ENCODE measurements around the gene SOCS3.

DNA sequence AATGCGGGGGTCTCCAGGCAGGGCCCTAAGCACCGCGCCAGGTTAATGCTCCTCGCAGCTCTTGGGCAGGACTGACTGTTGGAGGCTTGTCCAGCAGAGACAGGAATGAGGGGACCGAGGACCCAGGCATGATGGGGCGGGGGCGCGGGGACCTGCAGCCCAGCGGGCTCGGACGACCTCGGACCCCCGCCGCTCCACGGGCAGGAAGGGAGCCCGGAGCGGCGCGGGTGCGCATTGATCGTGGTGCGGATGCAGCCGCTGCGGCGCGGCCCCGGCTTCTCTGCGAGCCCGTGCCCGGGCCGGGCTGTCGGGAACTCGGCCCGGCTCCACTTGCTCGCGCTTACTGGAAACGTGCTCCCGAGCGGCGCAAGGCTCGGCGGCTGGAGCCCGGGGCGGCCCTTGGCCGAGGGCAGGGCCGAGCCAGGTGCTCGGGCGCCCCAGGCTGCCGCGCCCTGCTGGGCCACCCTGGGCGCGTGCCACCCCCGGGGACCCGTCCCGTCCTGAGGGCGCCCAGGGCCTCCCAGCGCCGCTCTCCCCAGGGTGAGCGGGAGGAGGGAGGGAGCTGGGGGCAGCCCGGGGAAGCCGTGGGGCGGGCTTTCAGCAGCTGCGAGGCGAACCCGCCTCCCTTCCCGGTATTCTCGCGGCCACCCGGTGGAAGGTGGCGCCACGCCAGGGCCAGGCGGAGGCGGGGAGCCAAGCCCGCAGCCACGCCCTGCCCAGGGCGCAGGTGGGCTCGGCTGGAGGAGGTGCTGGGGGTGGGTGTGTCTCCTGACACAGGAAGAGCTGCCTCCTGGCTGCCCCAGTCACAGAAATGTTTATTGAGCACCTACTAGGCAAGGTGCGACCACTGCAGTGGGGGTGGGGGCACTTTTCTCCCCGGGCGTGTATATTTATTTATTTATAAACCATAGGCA, 45.9 kb downstream of the SOCS3 start:
- TF ChIP-seq, protein P1, sequence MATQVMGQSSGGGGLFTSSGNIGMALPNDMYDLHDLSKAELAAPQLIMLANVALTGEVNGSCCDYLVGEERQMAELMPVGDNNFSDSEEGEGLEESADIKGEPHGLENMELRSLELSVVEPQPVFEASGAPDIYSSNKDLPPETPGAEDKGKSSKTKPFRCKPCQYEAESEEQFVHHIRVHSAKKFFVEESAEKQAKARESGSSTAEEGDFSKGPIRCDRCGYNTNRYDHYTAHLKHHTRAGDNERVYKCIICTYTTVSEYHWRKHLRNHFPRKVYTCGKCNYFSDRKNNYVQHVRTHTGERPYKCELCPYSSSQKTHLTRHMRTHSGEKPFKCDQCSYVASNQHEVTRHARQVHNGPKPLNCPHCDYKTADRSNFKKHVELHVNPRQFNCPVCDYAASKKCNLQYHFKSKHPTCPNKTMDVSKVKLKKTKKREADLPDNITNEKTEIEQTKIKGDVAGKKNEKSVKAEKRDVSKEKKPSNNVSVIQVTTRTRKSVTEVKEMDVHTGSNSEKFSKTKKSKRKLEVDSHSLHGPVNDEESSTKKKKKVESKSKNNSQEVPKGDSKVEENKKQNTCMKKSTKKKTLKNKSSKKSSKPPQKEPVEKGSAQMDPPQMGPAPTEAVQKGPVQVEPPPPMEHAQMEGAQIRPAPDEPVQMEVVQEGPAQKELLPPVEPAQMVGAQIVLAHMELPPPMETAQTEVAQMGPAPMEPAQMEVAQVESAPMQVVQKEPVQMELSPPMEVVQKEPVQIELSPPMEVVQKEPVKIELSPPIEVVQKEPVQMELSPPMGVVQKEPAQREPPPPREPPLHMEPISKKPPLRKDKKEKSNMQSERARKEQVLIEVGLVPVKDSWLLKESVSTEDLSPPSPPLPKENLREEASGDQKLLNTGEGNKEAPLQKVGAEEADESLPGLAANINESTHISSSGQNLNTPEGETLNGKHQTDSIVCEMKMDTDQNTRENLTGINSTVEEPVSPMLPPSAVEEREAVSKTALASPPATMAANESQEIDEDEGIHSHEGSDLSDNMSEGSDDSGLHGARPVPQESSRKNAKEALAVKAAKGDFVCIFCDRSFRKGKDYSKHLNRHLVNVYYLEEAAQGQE (IDR thresholded peaks at IDR 0.05; ENCODE audit: insufficient read depth in 1 of 2, low read depth in 2 of 2, low read length in 2 of 2): no peak
- no peak for TF ChIP-seq POLR2AphosphoS5 (IDR thresholded peaks at IDR 0.05; ENCODE audit: low read depth, low read length)

Measured in PFSK-1 (cell line).